CD14-positive monocyte (primary cell): ENCODE results near the gene DNAJC2. TPM values are rescaled to one million over a fixed set of nuclear protein-coding genes. Genes with fewer than 3 reads are reported as not detected.

Experiments
- DNase-seq, 3 donors: peaks; one replicate each; pipeline ENCODE4 v3.0.0-alpha.2; 2011 to 2022
- H2AFZ ChIP-seq: 2 replicates; pipeline ENCODE4 v1.6.0; 2012; ENCODE audit warnings: mild to moderate bottlenecking, low read depth, low read length, inconsistent platforms; ENCODE audit not compliant: insufficient read depth, poor library complexity, severe bottlenecking
- H3K27ac ChIP-seq, 2 donors: 1 replicate in 1 of 2; 2 replicates in 1 of 2; pipeline ENCODE4 v1.5.1; 2012 to 2013; ENCODE audit warnings: low read length in 2 of 2, control low read depth in 1 of 2, inconsistent platforms in 1 of 2, low read depth in 1 of 2, mild to moderate bottlenecking in 1 of 2
- H3K27me3 ChIP-seq, 2 donors: one replicate each; pipeline versions ENCODE4 v1.6.0 to v1.6.1; 2011 to 2013; ENCODE audit warnings: low read length in 2 of 2; ENCODE audit not compliant: control insufficient read depth in 2 of 2, insufficient read depth in 2 of 2
- H3K36me3 ChIP-seq, 2 donors: replicated peaks in 1 of 2; 1 replicate in 1 of 2; 2 replicates in 1 of 2; pipeline versions ENCODE4 v1.5.1 to v1.6.1; 2012 to 2013; ENCODE audit warnings: low read length in 2 of 2, control low read depth in 1 of 2, inconsistent platforms in 1 of 2, mild to moderate bottlenecking in 1 of 2; ENCODE audit not compliant: insufficient read depth in 2 of 2, control insufficient read depth in 1 of 2
- H3K4me1 ChIP-seq, 2 donors: 1 replicate in 1 of 2; 2 replicates in 1 of 2; pipeline versions ENCODE4 v1.5.1 to v1.6.1; 2012 to 2013; ENCODE audit warnings: low read length in 2 of 2, control low read depth in 1 of 2, inconsistent platforms in 1 of 2, mild to moderate bottlenecking in 1 of 2, moderate library complexity in 1 of 2; ENCODE audit not compliant: insufficient read depth in 2 of 2, control insufficient read depth in 1 of 2
- H3K4me2 ChIP-seq: replicated peaks from 2 replicates; pipeline ENCODE3; 2012; ENCODE audit warnings: low read length, moderate library complexity, mild to moderate bottlenecking; ENCODE audit not compliant: poor library complexity, severe bottlenecking; ENCODE audit errors: extremely low read depth
- H3K4me3 ChIP-seq, 3 experiments: fragments of 200-600 bp in 1 of 3; sonication (generic) in 1 of 3; replicated peaks in 1 of 3; 1 replicate in 2 of 3; 2 replicates in 1 of 3; pipeline ENCODE4 v1.5.1; 2011 to 2013; ENCODE audit warnings: low read length in 3 of 3, mild to moderate bottlenecking in 3 of 3, control low read depth in 2 of 3, low read depth in 2 of 3, inconsistent platforms in 1 of 3, moderate library complexity in 1 of 3
- H3K79me2 ChIP-seq: 2 replicates; pipeline ENCODE4 v1.6.0; 2012; ENCODE audit warnings: mild to moderate bottlenecking, control low read depth, inconsistent platforms, low read length, moderate library complexity; ENCODE audit not compliant: insufficient read depth
- H3K9ac ChIP-seq: 2 replicates; pipeline ENCODE4 v1.6.0; 2017; ENCODE audit warnings: low read length, mild to moderate bottlenecking; ENCODE audit not compliant: insufficient read depth, poor library complexity, severe bottlenecking
- H3K9me3 ChIP-seq, 2 donors: replicated peaks in 1 of 2; 1 replicate in 1 of 2; 2 replicates in 1 of 2; pipeline versions ENCODE4 v1.5.1 to v1.6.1; 2012 to 2013; ENCODE audit warnings: low read length in 2 of 2, control low read depth in 1 of 2; ENCODE audit not compliant: control insufficient read depth in 1 of 2, insufficient read depth in 1 of 2
- H4K20me1 ChIP-seq: 2 replicates; pipeline ENCODE4 v1.6.0; 2012; ENCODE audit warnings: mild to moderate bottlenecking, low read length, control low read depth, moderate library complexity; ENCODE audit not compliant: insufficient read depth
- H3K27ac Mint-ChIP-seq, 7 donors: one replicate each; pipeline ENCODE4 v1.8.0; 2020; ENCODE audit warnings: mild to moderate bottlenecking in 7 of 7, mixed read lengths in 7 of 7, moderate library complexity in 6 of 7, inconsistent platforms in 2 of 7
- H3K27me3 Mint-ChIP-seq, 3 donors: one replicate each; pipeline ENCODE4 v1.8.0; 2021 to 2022; ENCODE audit warnings: low read depth in 3 of 3, mild to moderate bottlenecking in 3 of 3, mixed read lengths in 3 of 3, moderate library complexity in 3 of 3, inconsistent platforms in 1 of 3
- H3K36me3 Mint-ChIP-seq, 2 donors: one replicate each; pipeline ENCODE4 v1.8.0; 2020; ENCODE audit warnings: mixed read lengths in 2 of 2, inconsistent platforms in 1 of 2, mild to moderate bottlenecking in 1 of 2
- H3K4me1 Mint-ChIP-seq: one replicate; pipeline ENCODE4 v1.8.0; 2020; ENCODE audit warnings: mild to moderate bottlenecking, mixed read lengths
- H3K4me3 Mint-ChIP-seq, 2 donors: one replicate each; pipeline ENCODE4 v1.8.0; 2020; ENCODE audit warnings: mild to moderate bottlenecking in 2 of 2, mixed read lengths in 2 of 2, moderate library complexity in 1 of 2
- H3K9me3 Mint-ChIP-seq, 7 donors: one replicate each; pipeline ENCODE4 v1.8.0; 2020 to 2022; ENCODE audit warnings: mixed read lengths in 7 of 7, mild to moderate bottlenecking in 6 of 7, moderate library complexity in 6 of 7, inconsistent platforms in 2 of 7
- CTCF ChIP-seq: fragments of 200-600 bp; IDR thresholded peaks from one replicate; pipeline ENCODE4 v1.8.0; 2022; ENCODE audit warnings: antibody characterized with exemption, mild to moderate bottlenecking
- WGBS: methylation state at CpG from one replicate; pipeline ENCODE4 v1.1.5; 2013; ENCODE audit warnings: missing lambda C conversion rate; ENCODE audit not compliant: insufficient coverage; 5-methylcytosine and 5-hydroxymethylcytosine counted together
- intact Hi-C, 2 donors: fragments of 100-400 bp; cut with micrococcal nuclease; formaldehyde crosslinking; loops; one replicate each; pipeline versions ENCODE4 v1.15.0 to v1.15.1; 2023
- polyA minus RNA-seq: library from RNA; depleted of rRNA, polyadenylated mRNA; stranded (reverse); fragments of >200 nt; gene quantifications from 2 replicates; pipeline ENCODE4 v1.2.3, GENCODE V29; 2012
- polyA plus RNA-seq, 3 donors: library from polyadenylated mRNA; depleted of rRNA in 1 of 3; unstranded in 2 of 3; stranded (reverse) in 1 of 3; fragments of 300-500 nt in 2 of 3; fragments of >200 nt in 1 of 3; fragmentation: Illumina TruSeq in 2 of 3; gene quantifications; 1 replicate in 2 of 3; 2 replicates in 1 of 3; pipeline ENCODE4 v1.2.3, GENCODE V29; 2012 to 2021
- total RNA-seq, 12 experiments: library from RNA in 1 of 12; stranded (reverse) in 1 of 12; fragments of 120-200 nt in 1 of 12; gene quantifications; one replicate each; pipeline ENCODE4 v1.2.4 and lab custom pipeline; 2013 to 2026; ENCODE audit warnings: mixed read lengths in 6 of 12, inconsistent platforms in 1 of 12

DNAJC2 gene
- 19.5 TPM for total RNA-seq (2013)
- 10 to 100 TPM in 1 of 3 donors, 1 to 10 TPM in 2; 5.6 to 18.6 (median 8.8) TPM for polyA plus RNA-seq
- polyA minus RNA-seq, result 8.6 and 12.0 TPM in 2 replicates
- 17.3 to 59.7 (median 35.5) reads per million in 11 experiments for total RNA-seq (lab: John Stamatoyannopoulos, UW)

DNA sequence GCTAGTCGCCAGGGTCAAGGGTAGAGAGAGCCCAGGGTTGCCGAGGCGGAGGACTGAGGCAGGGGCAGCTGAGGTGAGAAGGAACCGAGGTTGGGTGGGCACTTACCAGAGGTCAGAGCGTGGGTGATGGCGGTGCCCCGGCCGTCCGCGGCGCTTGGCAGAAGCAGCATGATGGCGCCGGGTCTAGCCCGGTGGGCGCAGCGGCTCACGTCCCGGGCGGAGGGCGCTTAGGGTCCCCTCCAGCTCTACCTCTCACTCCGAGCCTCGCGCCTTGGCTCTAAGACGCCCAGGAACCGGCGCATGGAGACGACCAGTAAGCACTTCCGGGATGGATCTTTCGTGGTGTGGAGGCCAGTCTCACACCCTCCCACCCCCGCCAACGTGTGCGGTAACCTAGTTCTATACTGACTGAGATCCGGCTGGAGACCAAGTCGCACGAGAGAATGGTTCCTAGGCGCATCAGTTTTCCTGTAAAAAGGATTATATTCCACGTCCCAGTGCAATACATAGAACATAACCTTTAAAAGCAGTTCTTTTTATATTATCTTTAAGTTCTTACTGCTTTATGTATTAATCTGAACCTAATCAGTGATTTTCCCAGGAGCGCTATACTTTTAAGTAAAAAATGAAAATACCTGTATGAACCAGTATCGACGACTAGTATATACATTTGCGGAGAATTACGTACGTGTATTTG is at the start of gene DNAJC2:
DNAJC2 (minus strand) TSS at position 315 of the 697 bp plus-strand sequence; CDS start at position 170, 145 bp downstream.
- Mint-ChIP-seq H3K27ac (peak within 1 kb of the TSS; percentile 93 to 97 (median 95)), H3K4me1 (peaks cover 52% of the 10 kb centered on the region), H3K27me3 (no peaks in the 10 kb centered on the region), H3K36me3 (peaks cover 23 to 25% of the 10 kb centered on the region in 2 donors), H3K9me3 (no peaks in the 10 kb centered on the region), H3K4me3 (peak within 1 kb of the TSS; percentile 96 to 98)
- H3K9ac ChIP-seq, result peak within 1 kb of the TSS; percentile 95
- H3K4me1 ChIP-seq, result peaks cover 33 to 55% of the 10 kb centered on the region in 2 donors
- DNase-seq, result peak; percentile 86 to 89 (median 88)
- H3K4me2 ChIP-seq, result peak within 1 kb of the TSS; percentile 97
- WGBS, result 0% methylated on average over 35 of the region's 43 CpGs
- H2AFZ ChIP-seq, result peak within 1 kb of the TSS; percentile 98
- peak within 1 kb of the TSS; percentile 88 to 95 for H3K27ac ChIP-seq
- H3K27me3 ChIP-seq, result no peaks in the 10 kb centered on the region
- intact Hi-C loops, result loop anchor here in 1 of 2 donors (5.0 kb wide), 1 partner anchor 47 kb away; the partner anchor contains the start of gene PMPCB
- H3K4me3 ChIP-seq, result peak within 1 kb of the TSS; percentile 78 to 98 (median 90)
- peaks cover 21 to 23% of the 10 kb centered on the region in 2 donors for H3K36me3 ChIP-seq
- H3K9me3 ChIP-seq, result no peaks in the 10 kb centered on the region
- H3K79me2 ChIP-seq, result peaks cover 82% of the 10 kb centered on the region
- no peaks in the 10 kb centered on the region for H4K20me1 ChIP-seq
- TF ChIP-seq CTCF, result no peak

GRCh38 chr7:103391976-103392375 is 47.4 kb upstream of the DNAJC2 start:
- WGBS, result no CpG with 5 or more reads among the region's 2 CpGs
- no peak overlapping the region for H3K27ac ChIP-seq
- intact Hi-C loops, result no loop called here
- no peak for DNase-seq
- no peak overlapping the region for H2AFZ ChIP-seq
- H4K20me1 ChIP-seq, result no peaks in the 10 kb centered on the region
- no peaks in the 10 kb centered on the region for H3K27me3 ChIP-seq
- Mint-ChIP-seq H3K4me1 (peaks cover 6% of the 10 kb centered on the region), H3K27me3 (peaks cover 0 to 2% (median 0%) of the 10 kb centered on the region in 3 donors), H3K36me3 (no peaks in the 10 kb centered on the region), H3K9me3 (no peaks in the 10 kb centered on the region), H3K27ac (no peak overlapping the region), H3K4me3 (no peak overlapping the region)
- H3K4me2 ChIP-seq, result no peak overlapping the region
- no peak for TF ChIP-seq CTCF
- no peaks in the 10 kb centered on the region for H3K36me3 ChIP-seq
- no peaks in the 10 kb centered on the region for H3K79me2 ChIP-seq
- peaks cover 0 to 4% of the 10 kb centered on the region in 2 donors for H3K4me1 ChIP-seq
- no peak overlapping the region for H3K4me3 ChIP-seq
- no peaks in the 10 kb centered on the region for H3K9me3 ChIP-seq
- H3K9ac ChIP-seq, result no peak overlapping the region
